Measurements from ENCODE around the gene ISX.

DNA sequence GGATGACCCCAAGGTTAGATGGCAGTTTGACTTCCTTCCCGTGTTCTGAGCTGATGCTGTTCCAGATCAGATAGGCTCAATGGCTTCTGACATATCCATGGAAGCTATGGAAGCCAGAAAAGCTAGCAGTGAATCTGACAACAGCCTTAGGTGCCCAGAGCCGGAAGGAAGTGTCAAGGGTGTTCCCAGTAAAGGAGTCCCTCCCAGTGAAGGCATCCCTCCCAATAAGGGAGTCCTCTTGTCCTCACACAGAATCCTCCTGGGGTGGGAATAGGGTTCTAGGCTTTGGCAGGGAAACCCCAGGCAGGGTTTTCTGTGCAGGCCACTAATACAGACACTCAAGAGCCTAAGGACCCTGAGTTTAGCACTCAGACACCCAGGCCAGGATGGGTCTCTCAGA lies 47.0 kb upstream of the ISX start:
- TF ChIP-seq, protein P1, sequence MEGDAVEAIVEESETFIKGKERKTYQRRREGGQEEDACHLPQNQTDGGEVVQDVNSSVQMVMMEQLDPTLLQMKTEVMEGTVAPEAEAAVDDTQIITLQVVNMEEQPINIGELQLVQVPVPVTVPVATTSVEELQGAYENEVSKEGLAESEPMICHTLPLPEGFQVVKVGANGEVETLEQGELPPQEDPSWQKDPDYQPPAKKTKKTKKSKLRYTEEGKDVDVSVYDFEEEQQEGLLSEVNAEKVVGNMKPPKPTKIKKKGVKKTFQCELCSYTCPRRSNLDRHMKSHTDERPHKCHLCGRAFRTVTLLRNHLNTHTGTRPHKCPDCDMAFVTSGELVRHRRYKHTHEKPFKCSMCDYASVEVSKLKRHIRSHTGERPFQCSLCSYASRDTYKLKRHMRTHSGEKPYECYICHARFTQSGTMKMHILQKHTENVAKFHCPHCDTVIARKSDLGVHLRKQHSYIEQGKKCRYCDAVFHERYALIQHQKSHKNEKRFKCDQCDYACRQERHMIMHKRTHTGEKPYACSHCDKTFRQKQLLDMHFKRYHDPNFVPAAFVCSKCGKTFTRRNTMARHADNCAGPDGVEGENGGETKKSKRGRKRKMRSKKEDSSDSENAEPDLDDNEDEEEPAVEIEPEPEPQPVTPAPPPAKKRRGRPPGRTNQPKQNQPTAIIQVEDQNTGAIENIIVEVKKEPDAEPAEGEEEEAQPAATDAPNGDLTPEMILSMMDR (IDR thresholded peaks at IDR 0.05 in 4 of 5, conservative IDR thresholded peaks at IDR 0.05 in 1 of 5): no peak
- TF ChIP-seq POLR2A (IDR thresholded peaks at IDR 0.05): no peak

Data from gastrocnemius medialis (tissue), 4 donors.